SK-N-SH treated with all-trans-retinoic acid at 6 μM for 48 hours (cell line): ENCODE results near the gene MID1.

Source experiments
- ATAC-seq: fragments of 200-7000 bp; cut with Tn5 transposase; 3 replicates; pipeline ENCODE4 v1.9.1; 2020; ENCODE audit warnings: mild to moderate bottlenecking, moderate library complexity
- ARNTL ChIP-seq: fragments of 450-650 bp; formaldehyde crosslinking; IDR thresholded peaks from 2 replicates; pipeline ENCODE4 v1.5.0; 2020; ENCODE audit warnings: low read depth, mild to moderate bottlenecking, moderate library complexity, borderline replicate concordance
- BACH2 ChIP-seq: fragments of 250-450 bp; sonication (Bioruptor Pico); IDR thresholded peaks from 2 replicates; pipeline ENCODE4 v1.9.0; 2021; ENCODE audit warnings: mild to moderate bottlenecking, borderline replicate concordance
- ESRRG ChIP-seq: fragments of 250-450 bp; sonication (Bioruptor Pico); IDR thresholded peaks from 2 replicates; pipeline ENCODE4 v1.6.1; 2021; ENCODE audit warnings: mild to moderate bottlenecking
- GLIS3 ChIP-seq: fragments of 250-450 bp; sonication (Bioruptor Pico); IDR thresholded peaks from 2 replicates; pipeline ENCODE4 v1.5.0; 2020; ENCODE audit warnings: mild to moderate bottlenecking, moderate library complexity
- ISL1 ChIP-seq: fragments of 250-450 bp; sonication (Bioruptor Pico); IDR thresholded peaks from 2 replicates; pipeline ENCODE4 v2.1.2; 2022; ENCODE audit warnings: mild to moderate bottlenecking, moderate library complexity
- OSR1 ChIP-seq: fragments of 250-450 bp; sonication (Bioruptor Pico); IDR thresholded peaks from 2 replicates; pipeline ENCODE4 v1.8.0; 2022; ENCODE audit warnings: moderate library complexity, mild to moderate bottlenecking, inconsistent platforms
- PPARA ChIP-seq: fragments of 250-450 bp; sonication (Bioruptor Pico); IDR thresholded peaks from 2 replicates; pipeline ENCODE4 v1.5.0; 2020; ENCODE audit warnings: mild to moderate bottlenecking, borderline replicate concordance
- RARB ChIP-seq: fragments of 250-450 bp; sonication (Bioruptor Pico); IDR thresholded peaks from 2 replicates; pipeline ENCODE4 v1.8.0; 2021; ENCODE audit warnings: mild to moderate bottlenecking, moderate library complexity
- SNAI2 ChIP-seq: fragments of 250-450 bp; sonication (Bioruptor Pico); IDR thresholded peaks from 2 replicates; pipeline ENCODE4 v1.5.0; 2020; ENCODE audit warnings: mild to moderate bottlenecking, moderate library complexity
- TCF4 ChIP-seq: fragments of 250-450 bp; sonication (Bioruptor Pico); IDR thresholded peaks from 2 replicates; pipeline ENCODE4 v1.8.0; 2021; ENCODE audit warnings: mild to moderate bottlenecking, moderate library complexity, borderline replicate concordance
- TOX ChIP-seq: fragments of 250-450 bp; sonication (Bioruptor Pico); IDR thresholded peaks from 2 replicates; pipeline ENCODE4 v1.8.0; 2021; ENCODE audit warnings: mild to moderate bottlenecking, moderate library complexity, borderline replicate concordance
- ZC3H10 ChIP-seq: fragments of 250-450 bp; sonication (Bioruptor Pico); IDR thresholded peaks from 2 replicates; pipeline ENCODE4 v1.5.1; 2021; ENCODE audit warnings: mild to moderate bottlenecking, moderate library complexity
- ZFP3 ChIP-seq: fragments of 250-450 bp; sonication (Bioruptor Pico); IDR thresholded peaks from 2 replicates; pipeline ENCODE4 v1.5.0; 2020; ENCODE audit warnings: mild to moderate bottlenecking, moderate library complexity
- ZNF565 ChIP-seq: fragments of 450-650 bp; formaldehyde crosslinking; conservative IDR thresholded peaks from 2 replicates; pipeline ENCODE4 v1.5.0; 2020; ENCODE audit warnings: low read depth, mild to moderate bottlenecking, moderate library complexity
- ZNF70 ChIP-seq: fragments of 450-650 bp; formaldehyde crosslinking; IDR thresholded peaks from 2 replicates; pipeline ENCODE4 v1.5.0; 2020; ENCODE audit warnings: mild to moderate bottlenecking, moderate library complexity
- ZNF8 ChIP-seq: fragments of 450-650 bp; formaldehyde crosslinking; IDR thresholded peaks from 2 replicates; pipeline ENCODE4 v1.5.0; 2020; ENCODE audit warnings: mild to moderate bottlenecking, moderate library complexity
- TF ChIP-seq, protein P1 (sequence below): fragments of 250-450 bp; sonication (Bioruptor Pico); IDR thresholded peaks from 2 replicates; pipeline ENCODE4 v1.8.0; 2021; ENCODE audit warnings: low read depth, mild to moderate bottlenecking, moderate library complexity, borderline replicate concordance
- TF ChIP-seq, protein P2 (sequence below): fragments of 250-450 bp; sonication (Bioruptor Pico); IDR thresholded peaks from 2 replicates; pipeline ENCODE4 v1.5.0; 2020; ENCODE audit warnings: mild to moderate bottlenecking, moderate library complexity
- TF ChIP-seq, protein P3 (sequence below): fragments of 250-450 bp; sonication (Bioruptor Pico); IDR thresholded peaks from 2 replicates; pipeline ENCODE4 v1.5.1; 2021; ENCODE audit warnings: mild to moderate bottlenecking, moderate library complexity
- TF ChIP-seq, protein P4 (sequence below): fragments of 250-450 bp; sonication (Bioruptor Pico); IDR thresholded peaks from 2 replicates; pipeline ENCODE4 v1.8.0; 2020; ENCODE audit warnings: mild to moderate bottlenecking, moderate library complexity, borderline replicate concordance

Gene MID1

DNA sequence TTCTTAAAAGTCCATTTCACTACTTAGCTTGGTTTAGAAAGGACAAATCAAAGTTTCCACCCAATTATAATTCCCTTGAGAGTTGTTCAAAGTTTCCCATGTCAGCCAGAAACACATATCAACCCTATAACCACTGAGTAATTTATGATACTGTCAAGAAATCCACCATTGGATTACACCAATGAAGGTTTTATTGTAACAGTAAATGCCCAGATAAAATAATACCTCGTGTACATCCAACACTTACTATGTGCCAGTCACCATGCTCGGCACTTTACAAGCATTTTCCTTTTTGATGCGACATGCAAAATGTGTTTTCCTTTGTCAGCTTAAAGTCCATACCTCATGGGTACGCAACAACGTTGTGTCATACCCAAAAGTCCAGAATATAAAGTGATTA lies 64.0 kb downstream of the MID1 start:
- ATAC-seq, result no peak
- TF ChIP-seq PPARA (no peak), RARB (CRISPR knock-in tag) (no peak), GLIS3 (CRISPR knock-in tag) (no peak), OSR1 (CRISPR knock-in tag) (no peak), TCF4 (CRISPR knock-in tag) (no peak), SNAI2 (CRISPR knock-in tag) (no peak), ZNF8 (no peak), ZFP3 (no peak), BACH2 (no peak), ZNF565 (CRISPR knock-in tag) (no peak), ISL1 (no peak), ZNF70 (CRISPR knock-in tag) (no peak), ZC3H10 (no peak), TOX (no peak)
- TF ChIP-seq, protein P1, sequence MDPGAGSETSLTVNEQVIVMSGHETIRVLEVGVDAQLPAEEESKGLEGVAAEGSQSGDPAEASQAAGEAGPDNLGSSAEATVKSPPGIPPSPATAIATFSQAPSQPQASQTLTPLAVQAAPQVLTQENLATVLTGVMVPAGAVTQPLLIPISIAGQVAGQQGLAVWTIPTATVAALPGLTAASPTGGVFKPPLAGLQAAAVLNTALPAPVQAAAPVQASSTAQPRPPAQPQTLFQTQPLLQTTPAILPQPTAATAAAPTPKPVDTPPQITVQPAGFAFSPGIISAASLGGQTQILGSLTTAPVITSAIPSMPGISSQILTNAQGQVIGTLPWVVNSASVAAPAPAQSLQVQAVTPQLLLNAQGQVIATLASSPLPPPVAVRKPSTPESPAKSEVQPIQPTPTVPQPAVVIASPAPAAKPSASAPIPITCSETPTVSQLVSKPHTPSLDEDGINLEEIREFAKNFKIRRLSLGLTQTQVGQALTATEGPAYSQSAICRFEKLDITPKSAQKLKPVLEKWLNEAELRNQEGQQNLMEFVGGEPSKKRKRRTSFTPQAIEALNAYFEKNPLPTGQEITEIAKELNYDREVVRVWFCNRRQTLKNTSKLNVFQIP, result no peak
- TF ChIP-seq, protein P2, sequence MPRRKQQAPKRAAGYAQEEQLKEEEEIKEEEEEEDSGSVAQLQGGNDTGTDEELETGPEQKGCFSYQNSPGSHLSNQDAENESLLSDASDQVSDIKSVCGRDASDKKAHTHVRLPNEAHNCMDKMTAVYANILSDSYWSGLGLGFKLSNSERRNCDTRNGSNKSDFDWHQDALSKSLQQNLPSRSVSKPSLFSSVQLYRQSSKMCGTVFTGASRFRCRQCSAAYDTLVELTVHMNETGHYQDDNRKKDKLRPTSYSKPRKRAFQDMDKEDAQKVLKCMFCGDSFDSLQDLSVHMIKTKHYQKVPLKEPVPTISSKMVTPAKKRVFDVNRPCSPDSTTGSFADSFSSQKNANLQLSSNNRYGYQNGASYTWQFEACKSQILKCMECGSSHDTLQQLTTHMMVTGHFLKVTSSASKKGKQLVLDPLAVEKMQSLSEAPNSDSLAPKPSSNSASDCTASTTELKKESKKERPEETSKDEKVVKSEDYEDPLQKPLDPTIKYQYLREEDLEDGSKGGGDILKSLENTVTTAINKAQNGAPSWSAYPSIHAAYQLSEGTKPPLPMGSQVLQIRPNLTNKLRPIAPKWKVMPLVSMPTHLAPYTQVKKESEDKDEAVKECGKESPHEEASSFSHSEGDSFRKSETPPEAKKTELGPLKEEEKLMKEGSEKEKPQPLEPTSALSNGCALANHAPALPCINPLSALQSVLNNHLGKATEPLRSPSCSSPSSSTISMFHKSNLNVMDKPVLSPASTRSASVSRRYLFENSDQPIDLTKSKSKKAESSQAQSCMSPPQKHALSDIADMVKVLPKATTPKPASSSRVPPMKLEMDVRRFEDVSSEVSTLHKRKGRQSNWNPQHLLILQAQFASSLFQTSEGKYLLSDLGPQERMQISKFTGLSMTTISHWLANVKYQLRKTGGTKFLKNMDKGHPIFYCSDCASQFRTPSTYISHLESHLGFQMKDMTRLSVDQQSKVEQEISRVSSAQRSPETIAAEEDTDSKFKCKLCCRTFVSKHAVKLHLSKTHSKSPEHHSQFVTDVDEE (CRISPR knock-in tag), result no peak
- TF ChIP-seq, protein P3, sequence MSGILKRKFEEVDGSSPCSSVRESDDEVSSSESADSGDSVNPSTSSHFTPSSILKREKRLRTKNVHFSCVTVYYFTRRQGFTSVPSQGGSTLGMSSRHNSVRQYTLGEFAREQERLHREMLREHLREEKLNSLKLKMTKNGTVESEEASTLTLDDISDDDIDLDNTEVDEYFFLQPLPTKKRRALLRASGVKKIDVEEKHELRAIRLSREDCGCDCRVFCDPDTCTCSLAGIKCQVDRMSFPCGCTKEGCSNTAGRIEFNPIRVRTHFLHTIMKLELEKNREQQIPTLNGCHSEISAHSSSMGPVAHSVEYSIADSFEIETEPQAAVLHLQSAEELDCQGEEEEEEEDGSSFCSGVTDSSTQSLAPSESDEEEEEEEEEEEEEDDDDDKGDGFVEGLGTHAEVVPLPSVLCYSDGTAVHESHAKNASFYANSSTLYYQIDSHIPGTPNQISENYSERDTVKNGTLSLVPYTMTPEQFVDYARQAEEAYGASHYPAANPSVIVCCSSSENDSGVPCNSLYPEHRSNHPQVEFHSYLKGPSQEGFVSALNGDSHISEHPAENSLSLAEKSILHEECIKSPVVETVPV (CRISPR knock-in tag), result no peak

DNA sequence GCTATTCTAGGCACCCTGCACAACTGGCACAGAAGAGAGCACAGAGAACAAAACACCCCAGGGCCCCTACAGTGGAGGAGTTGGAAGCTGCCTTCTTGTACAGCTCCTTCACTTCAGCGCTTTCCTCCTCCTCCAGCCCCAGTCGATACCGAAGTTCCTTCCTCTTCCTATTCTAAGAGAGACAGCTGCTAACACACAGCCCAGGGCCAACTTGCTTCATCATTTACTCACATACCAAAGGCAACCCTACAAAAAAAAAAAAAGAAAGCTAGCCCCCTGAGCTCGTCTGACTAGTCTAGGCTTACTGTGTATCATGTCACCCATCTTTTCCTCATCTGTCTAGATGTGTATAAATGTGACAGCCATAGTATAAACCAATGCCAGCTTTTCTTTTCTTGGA lies 64.5 kb downstream of the MID1 start:
- TF ChIP-seq ZNF70 (CRISPR knock-in tag) (no peak), TCF4 (CRISPR knock-in tag) (no peak), SNAI2 (CRISPR knock-in tag) (no peak), ZNF8 (no peak), ARNTL (CRISPR knock-in tag) (no peak), TOX (no peak), PPARA (no peak), ZNF565 (CRISPR knock-in tag) (no peak), GLIS3 (CRISPR knock-in tag) (no peak), ZFP3 (no peak), ZC3H10 (no peak), ISL1 (no peak)
- TF ChIP-seq, protein P4, sequence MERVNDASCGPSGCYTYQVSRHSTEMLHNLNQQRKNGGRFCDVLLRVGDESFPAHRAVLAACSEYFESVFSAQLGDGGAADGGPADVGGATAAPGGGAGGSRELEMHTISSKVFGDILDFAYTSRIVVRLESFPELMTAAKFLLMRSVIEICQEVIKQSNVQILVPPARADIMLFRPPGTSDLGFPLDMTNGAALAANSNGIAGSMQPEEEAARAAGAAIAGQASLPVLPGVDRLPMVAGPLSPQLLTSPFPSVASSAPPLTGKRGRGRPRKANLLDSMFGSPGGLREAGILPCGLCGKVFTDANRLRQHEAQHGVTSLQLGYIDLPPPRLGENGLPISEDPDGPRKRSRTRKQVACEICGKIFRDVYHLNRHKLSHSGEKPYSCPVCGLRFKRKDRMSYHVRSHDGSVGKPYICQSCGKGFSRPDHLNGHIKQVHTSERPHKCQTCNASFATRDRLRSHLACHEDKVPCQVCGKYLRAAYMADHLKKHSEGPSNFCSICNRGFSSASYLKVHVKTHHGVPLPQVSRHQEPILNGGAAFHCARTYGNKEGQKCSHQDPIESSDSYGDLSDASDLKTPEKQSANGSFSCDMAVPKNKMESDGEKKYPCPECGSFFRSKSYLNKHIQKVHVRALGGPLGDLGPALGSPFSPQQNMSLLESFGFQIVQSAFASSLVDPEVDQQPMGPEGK (CRISPR knock-in tag), result no peak
- TF ChIP-seq, protein P2 (CRISPR knock-in tag), result no peak
- TF ChIP-seq, all 23 proteins: peak for 0
- ATAC-seq, result no peak

DNA sequence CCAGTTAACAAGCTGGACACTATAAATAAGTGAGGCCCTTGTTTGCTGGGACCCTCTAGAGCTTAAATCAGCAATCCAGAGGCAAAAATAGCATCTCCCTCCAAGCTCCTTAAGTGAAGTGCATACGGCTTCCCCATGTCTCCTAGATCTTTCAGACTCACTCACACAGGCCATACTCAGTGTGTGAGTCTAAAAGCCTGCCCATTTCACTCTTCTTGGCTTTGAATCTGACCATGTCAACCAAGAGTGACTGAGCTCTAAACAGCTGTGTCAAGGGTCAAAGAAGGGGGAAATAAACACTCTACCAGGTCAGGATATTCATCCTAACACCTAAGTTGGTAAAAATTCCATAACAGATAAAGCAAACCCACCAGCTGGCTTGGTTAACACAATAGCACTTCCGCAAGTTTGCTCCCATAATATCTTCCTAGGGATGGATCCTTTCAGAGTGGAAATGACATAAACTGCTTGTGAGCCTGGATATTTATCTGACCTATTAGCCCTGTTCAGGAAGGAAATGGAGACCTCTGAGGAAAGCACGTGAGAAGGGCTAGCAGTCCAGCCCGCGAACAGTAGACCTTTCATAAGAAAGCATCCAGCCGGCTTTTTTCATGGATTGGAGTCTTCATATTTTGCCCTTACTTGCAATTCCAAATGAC lies 65.6 kb downstream of the MID1 start:
- ATAC-seq, result no peak
- TF ChIP-seq TCF4 (CRISPR knock-in tag) (no peak), ESRRG (CRISPR knock-in tag) (no peak), GLIS3 (CRISPR knock-in tag) (no peak), ZFP3 (no peak), RARB (CRISPR knock-in tag) (no peak), PPARA (no peak)
- TF ChIP-seq, protein P1, result no peak
- TF ChIP-seq, protein P4 (CRISPR knock-in tag), result no peak
